ENCODE measurements around the gene HOXC5. TPM values are rescaled to one million over a fixed set of nuclear protein-coding genes. Genes with fewer than 3 reads are reported as not detected.

Gene HOXC5
- total and polyA plus RNA-seq, 5 experiments from 2014 or later: not detected

DNA sequence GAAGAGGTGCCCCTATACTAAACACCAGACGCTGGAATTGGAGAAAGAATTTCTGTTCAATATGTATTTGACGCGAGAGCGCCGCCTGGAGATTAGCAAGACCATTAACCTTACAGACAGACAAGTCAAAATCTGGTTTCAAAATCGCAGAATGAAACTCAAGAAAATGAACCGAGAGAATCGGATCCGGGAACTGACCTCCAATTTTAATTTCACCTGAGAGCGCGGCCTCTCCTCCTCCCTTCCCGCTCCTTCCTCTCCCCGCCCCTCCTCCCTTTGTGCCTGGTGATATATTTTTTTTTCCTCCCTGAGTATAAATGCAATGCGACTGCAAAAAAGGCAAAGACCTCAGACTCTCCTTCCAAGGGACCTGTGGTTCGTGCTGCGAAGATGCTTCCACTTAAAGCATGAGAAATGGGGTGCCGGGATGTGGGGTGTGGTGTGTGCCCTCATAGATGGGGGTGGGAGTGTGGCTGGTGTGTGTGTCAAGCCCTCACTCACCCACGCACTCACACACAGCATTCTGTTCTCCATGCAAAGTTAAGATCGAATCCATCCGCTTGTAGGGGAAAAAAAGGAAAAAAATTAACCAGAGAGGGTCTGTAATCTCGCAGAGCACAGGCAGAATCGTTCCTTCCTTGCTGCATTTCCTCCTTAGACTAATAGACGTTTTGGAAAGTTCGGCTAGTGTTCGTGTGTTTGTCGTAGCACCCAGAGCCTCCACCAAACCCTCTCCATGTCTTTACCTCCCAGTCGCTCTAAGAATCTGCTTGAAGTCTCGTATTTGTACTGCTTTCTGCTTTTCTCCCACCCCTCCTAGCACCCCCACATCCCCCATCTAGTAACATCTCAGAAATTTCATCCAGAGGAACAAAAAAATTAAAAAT lies 43.4 kb upstream of the HOXC5 start:
- Mint-ChIP-seq H3K4me3 (peak overlapping the region in 9 of 10 donors; percentile 25 to 80 (median 55)), H3K27me3 (peaks cover 78 to 99% (median 87%) of the 10 kb centered on the region in 5 donors), H3K4me1 (peaks cover 36 to 58% (median 41%) of the 10 kb centered on the region in 4 donors), H3K27ac (peak overlapping the region in 1 of 10 donors; percentile 68), H3K36me3 (peaks cover 0 to 13% (median 0%) of the 10 kb centered on the region in 3 donors), H3K9me3 (peaks cover 0 to 15% (median 0%) of the 10 kb centered on the region in 9 donors)
- ATAC-seq: peak in 1 of 2 donors; percentile 39
- POLR2A ChIA-PET: interaction anchor here (1.1 kb wide), 1 partner anchor 8 kb away, joined by 4 read pairs; no protein-coding TSS in a partner anchor
- DNase-seq: peak in 3 of 10 donors; percentile 43 to 62 (median 44)

DNA sequence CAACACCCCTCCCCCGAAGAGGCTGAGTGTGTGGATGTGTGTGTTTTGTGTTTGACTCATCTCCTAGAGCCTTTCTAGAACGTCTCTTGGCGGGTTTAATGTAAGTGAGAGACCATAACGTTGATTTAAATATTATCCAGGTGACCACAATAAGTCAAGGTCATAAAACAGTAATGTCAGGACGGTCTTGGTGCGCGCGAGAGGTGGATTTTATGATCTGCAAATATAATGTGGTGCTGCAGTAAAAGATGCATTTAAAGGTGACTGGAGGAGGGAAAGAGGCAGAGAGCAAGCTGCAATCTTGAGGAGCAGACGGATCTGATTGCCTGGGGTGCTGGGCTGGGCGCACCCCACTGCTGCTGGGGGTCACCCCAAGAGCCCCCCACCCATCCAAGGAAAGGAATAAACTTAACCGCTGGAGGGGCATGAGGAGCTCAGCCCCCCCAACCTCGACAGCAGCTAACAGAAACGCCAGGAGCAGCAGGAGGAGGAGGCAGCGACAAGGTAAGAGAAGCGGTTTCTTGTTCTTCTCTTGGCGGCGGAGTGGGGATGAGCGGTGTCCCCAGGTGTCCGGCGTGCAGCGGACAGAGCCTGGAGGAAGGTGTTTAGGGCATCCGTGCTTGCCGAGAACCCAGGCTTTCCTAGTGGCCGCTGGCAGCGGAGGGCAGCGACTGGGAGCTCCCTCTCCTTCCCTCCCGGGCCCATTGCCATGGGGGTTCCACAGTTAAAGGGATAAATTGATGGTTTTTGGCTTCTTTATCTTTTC lies 42.4 kb upstream of the HOXC5 start:
- POLR2A ChIA-PET: no interaction called here
- peak overlapping the region in 3 of 10 donors; percentile 7 to 26 (median 25) for H3K4me3 Mint-ChIP-seq
- H3K4me1 Mint-ChIP-seq: peaks cover 39 to 59% (median 42%) of the 10 kb centered on the region in 4 donors
- ATAC-seq (no peak), DNase-seq (no peak)
- H3K9me3 Mint-ChIP-seq: peaks cover 0 to 10% (median 0%) of the 10 kb centered on the region in 9 donors
- peaks cover 78 to 100% (median 87%) of the 10 kb centered on the region in 5 donors for H3K27me3 Mint-ChIP-seq
- H3K27ac Mint-ChIP-seq: no peak overlapping the region
- H3K36me3 Mint-ChIP-seq: peaks cover 0 to 11% (median 0%) of the 10 kb centered on the region in 3 donors

DNA sequence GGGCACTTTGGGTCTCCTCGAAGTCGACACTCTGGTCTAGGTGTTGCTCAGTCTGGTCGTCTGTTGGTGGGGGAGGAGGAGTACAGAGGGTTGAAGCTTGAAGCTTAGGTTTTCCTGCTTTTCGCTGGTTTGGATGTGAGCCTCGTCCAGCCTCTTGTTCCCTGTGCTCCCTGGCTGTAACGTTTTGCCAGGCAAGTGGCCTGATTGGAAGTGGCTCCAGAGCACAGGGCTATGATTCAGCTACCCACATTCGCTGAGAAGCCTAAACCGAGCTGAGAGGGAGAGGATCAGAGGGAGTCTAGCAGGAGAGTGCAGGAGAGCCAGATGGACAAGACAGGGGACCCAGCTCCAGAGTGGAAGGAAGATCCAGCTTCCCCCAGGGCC lies 41.8 kb upstream of the HOXC5 start:
- H3K27me3 Mint-ChIP-seq: peaks cover 77 to 100% (median 89%) of the 10 kb centered on the region in 5 donors
- H3K4me1 Mint-ChIP-seq: peaks cover 40 to 61% (median 44%) of the 10 kb centered on the region in 4 donors
- H3K27ac Mint-ChIP-seq: peak overlapping the region in 1 of 10 donors; percentile 24
- H3K4me3 Mint-ChIP-seq: peak overlapping the region in 2 of 10 donors; percentile 19 to 40
- peaks cover 0 to 9% (median 0%) of the 10 kb centered on the region in 9 donors for H3K9me3 Mint-ChIP-seq
- ATAC-seq: no peak
- H3K36me3 Mint-ChIP-seq: peaks cover 0 to 8% (median 0%) of the 10 kb centered on the region in 3 donors
- POLR2A ChIA-PET: no interaction called here
- no peak for DNase-seq

DNA sequence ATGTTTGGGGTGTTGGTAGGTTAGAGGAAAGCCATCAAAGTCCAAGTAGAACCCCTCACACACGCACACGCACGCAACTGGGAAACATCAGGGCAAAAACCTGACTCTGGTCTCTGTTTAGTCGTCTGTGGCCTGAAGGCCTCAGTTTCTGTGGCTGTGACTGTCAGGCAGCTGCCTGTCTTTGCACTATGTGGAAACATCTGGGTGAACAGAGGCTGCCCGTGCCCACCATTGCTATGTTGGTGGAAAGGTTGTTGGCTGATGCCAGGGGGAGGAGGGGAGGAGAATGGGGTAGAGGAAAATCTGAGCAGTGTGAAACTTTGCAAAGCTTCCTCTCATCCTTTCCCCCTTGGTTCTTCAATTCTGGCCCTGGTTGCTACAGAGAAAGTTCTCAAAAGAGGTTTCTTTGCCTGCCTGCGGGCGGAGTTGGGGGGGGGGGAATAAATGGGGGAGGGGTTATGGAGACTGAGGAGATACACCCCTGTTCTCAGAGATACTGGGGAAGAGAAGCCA lies 40.4 kb upstream of the HOXC5 start:
- POLR2A ChIA-PET: interaction anchor here (0.6 to 1.0 kb wide), 2 partner anchors 67 to 1761 kb away, joined by 4 to 7 read pairs; no protein-coding TSS in a partner anchor
- Mint-ChIP-seq H3K9me3 (peaks cover 0 to 9% (median 0%) of the 10 kb centered on the region in 9 donors), H3K36me3 (peaks cover 0 to 8% (median 0%) of the 10 kb centered on the region in 3 donors), H3K4me1 (peaks cover 35 to 74% (median 45%) of the 10 kb centered on the region in 4 donors), H3K4me3 (peak overlapping the region in 1 of 10 donors; percentile 72), H3K27ac (no peak overlapping the region), H3K27me3 (peaks cover 68 to 100% (median 86%) of the 10 kb centered on the region in 5 donors)
- ATAC-seq: no peak
- no peak for DNase-seq

DNA sequence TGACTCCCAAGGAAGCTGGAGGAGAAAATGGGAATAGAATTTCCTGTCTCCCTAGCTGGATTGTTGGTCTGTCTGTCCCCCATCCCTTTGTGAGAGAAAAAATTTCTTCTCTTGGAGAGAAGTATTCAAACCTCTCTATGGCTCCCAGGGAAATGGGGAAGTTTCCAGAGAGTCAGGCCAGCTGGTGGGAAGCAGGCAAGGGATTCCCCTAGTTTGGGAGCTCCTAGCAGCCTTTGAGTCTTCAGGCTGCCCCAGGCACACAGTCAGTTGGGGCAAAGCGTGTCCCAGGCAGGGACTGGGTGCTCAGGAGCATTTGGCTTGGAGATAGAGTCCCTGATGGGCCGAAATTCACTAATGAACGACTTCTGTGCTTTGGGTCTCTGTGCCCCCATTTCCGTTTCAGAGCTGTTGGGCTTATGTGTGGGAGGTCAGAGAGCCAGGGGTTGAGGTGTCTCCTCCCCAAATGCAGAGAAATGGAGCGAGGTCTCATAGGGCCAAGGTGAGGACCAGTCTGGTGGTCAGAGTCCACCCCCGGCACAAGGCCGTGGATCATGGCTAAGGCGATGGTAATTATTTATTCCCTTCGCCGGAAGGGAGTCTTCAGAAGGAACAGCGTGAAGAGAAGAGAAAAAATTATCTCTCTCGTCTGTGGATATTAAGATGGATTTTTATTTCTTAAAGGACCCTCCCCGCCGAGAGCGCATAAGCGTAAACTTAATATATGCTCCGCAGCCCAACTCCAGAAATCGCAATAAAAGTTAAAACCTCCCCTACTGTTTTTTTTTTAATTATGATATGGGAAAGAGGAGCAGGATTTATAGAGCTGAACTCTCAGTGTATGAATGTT lies 39.5 kb upstream of the HOXC5 start:
- Mint-ChIP-seq H3K4me1 (peaks cover 36 to 76% (median 49%) of the 10 kb centered on the region in 4 donors), H3K36me3 (peaks cover 0 to 13% (median 0%) of the 10 kb centered on the region in 3 donors)
- no peak for ATAC-seq

DNA sequence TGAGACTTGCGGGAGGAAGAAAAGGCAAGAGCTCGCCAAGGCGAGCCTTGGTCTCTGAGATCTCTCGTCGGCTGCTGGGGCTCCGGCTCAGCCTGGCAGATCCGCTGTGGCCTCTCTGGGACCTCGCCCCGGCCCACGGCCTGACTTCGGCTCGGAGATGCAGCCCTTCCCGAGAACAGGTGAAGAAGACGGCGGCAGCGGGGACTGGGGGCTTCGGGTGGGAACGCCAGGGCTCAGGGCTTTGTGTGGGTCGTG lies 38.9 kb upstream of the HOXC5 start:
- POLR2A ChIA-PET: no interaction called here
- Mint-ChIP-seq H3K4me1 (peaks cover 37 to 75% (median 50%) of the 10 kb centered on the region in 4 donors), H3K27ac (peak overlapping the region in 3 of 10 donors; percentile 60 to 91 (median 87)), H3K9me3 (peaks cover 0 to 5% (median 0%) of the 10 kb centered on the region in 9 donors), H3K4me3 (peak overlapping the region; percentile 33 to 84 (median 63)), H3K27me3 (peaks cover 66 to 100% (median 87%) of the 10 kb centered on the region in 5 donors), H3K36me3 (peaks cover 0 to 13% (median 4%) of the 10 kb centered on the region in 3 donors)
- ATAC-seq: no peak
- no peak for DNase-seq

More for the DNA sequence above, 39.5 kb upstream of the HOXC5 start:
- peaks cover 65 to 100% (median 86%) of the 10 kb centered on the region in 5 donors for H3K27me3 Mint-ChIP-seq
- H3K4me3 Mint-ChIP-seq: peak overlapping the region in 9 of 10 donors; percentile 33 to 84 (median 64)
- DNase-seq: no peak
- POLR2A ChIA-PET: no interaction called here
- peak overlapping the region in 3 of 10 donors; percentile 47 to 87 (median 60) for H3K27ac Mint-ChIP-seq
- peaks cover 0 to 5% (median 0%) of the 10 kb centered on the region in 9 donors for H3K9me3 Mint-ChIP-seq

DNA sequence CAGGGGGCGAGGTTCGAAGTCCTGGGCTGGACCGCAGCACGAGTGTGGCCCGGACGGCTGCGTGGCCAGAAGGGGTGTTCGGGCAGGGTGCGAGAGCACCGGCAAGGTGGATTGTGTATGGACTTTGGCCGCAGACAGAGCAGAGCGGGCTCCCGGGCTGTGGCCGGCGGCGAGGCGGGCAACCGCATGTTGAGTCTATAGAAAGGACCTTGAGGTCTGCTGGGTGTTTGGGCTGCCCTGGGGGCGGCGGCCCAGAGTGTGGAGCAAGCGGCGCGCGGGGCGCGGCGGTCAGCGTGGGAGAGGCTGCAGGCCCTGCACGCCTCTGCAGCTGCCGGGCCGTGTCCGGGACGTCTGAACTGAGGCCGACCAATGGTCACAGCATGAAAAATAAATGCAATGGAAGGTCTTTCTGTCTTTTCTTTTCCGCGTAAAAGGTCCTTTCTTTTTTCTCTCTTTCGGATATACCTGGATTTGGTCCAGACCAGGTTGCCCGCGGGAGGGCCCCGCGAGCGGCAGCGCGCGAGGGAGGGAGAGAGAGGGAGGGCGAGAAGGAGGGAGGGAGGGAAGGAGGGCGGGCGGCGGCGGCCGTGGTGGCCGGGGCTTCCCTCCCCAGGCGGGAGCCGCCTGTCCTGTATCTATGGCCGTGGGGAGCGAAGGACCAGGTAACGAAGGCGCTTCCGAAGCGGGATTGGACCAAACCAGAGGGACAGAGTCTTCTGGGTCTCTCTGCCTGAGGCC lies 38.4 kb upstream of the HOXC5 start:
- DNase-seq (no peak), ATAC-seq (no peak)
- Mint-ChIP-seq H3K27me3 (peaks cover 64 to 100% (median 85%) of the 10 kb centered on the region in 5 donors), H3K9me3 (peaks cover 0 to 5% (median 0%) of the 10 kb centered on the region in 9 donors), H3K27ac (peak overlapping the region in 2 of 10 donors; percentile 87 to 91), H3K4me3 (peak overlapping the region; percentile 73 to 93 (median 80)), H3K36me3 (peaks cover 0 to 13% (median 4%) of the 10 kb centered on the region in 3 donors), H3K4me1 (peaks cover 33 to 72% (median 46%) of the 10 kb centered on the region in 4 donors)
- POLR2A ChIA-PET: interaction anchor here (1.7 kb wide), 1 partner anchor 12 kb away, joined by 5 read pairs; no protein-coding TSS in a partner anchor

DNA sequence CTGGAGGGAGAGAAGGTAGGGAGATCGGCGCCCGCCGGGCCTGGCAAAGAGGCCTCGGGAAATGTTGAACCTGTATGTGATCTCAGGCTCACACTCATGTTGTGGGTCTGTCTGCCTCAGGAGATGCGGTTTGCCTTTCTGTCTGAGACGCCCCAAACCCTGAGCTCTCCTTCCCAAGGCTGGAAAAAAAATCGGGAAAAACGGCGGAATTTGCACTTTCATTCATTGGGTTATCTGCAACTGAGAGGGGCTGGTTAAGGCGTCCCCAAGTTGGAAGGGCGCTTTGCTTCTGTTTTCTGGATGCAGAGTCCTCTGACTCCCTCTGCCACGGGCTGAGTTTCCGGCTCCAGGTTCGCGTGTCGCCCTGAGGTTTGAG lies 37.9 kb upstream of the HOXC5 start:
- DNase-seq (no peak), ATAC-seq (peak; percentile 24)
- peaks cover 0 to 5% (median 0%) of the 10 kb centered on the region in 9 donors for H3K9me3 Mint-ChIP-seq
- H3K27me3 Mint-ChIP-seq: peaks cover 59 to 100% (median 82%) of the 10 kb centered on the region in 5 donors
- peak overlapping the region; percentile 67 to 93 (median 80) for H3K4me3 Mint-ChIP-seq
- peaks cover 0 to 13% (median 4%) of the 10 kb centered on the region in 3 donors for H3K36me3 Mint-ChIP-seq
- peak overlapping the region in 1 of 10 donors; percentile 44 for H3K27ac Mint-ChIP-seq
- POLR2A ChIA-PET: interaction anchor here (1.7 kb wide), 1 partner anchor 12 kb away, joined by 5 read pairs; no protein-coding TSS in a partner anchor
- H3K4me1 Mint-ChIP-seq: peaks cover 30 to 72% (median 45%) of the 10 kb centered on the region in 4 donors

DNA sequence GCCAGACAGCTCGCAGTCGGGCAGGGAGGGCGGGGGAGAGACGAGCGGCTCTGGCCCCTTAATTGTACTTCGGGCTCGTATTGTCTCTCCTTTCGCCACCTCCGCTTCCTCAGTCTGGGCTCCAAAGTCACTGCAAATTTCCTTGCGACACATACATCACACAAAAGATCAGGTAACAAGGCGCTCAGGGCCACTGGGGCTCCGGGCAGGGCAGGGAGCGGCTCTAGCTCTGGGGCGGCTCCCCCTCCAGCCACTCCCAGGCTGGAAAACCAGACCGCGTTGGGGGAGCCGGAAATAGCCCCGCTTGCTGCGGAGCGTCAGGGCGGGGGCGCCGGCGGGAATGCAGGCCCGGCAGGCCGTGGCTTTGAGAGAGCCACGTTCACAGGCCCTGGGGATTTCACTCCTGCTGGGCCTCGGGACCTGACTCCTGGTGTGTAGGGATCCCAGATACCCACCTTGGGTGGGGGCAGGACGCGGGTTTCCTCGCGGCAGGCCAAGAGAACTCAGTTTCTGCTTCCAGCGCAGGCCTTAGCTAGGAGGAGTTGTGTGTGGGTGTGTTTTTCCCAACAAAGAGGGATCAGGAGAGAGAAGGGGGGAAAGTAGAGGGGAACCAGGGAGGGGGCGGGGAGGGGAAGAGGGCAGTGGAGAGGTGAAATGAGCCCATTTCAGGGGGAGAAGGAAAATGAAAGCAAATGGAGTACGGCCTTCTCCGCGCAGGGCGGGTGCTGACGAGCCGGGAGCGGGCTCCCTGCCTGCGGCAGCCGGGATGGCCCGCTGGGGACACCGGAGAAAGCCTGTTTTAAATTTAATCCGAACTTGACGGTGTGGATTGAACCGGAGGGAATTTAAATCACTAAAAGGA lies 37.2 kb upstream of the HOXC5 start:
- Mint-ChIP-seq H3K4me1 (peaks cover 24 to 72% (median 44%) of the 10 kb centered on the region in 4 donors), H3K4me3 (peak overlapping the region; percentile 73 to 93 (median 82)), H3K36me3 (peaks cover 0 to 13% (median 4%) of the 10 kb centered on the region in 3 donors), H3K9me3 (peaks cover 0 to 5% (median 0%) of the 10 kb centered on the region in 9 donors), H3K27me3 (peaks cover 54 to 100% (median 79%) of the 10 kb centered on the region in 5 donors), H3K27ac (peak overlapping the region in 1 of 10 donors; percentile 44)
- ATAC-seq (peak; percentile 32 to 41), DNase-seq (no peak)
- POLR2A ChIA-PET: interaction anchor here (0.9 to 1.7 kb wide), 2 partner anchors 11 to 14 kb away, joined by 4 to 5 read pairs; no protein-coding TSS in a partner anchor

All from naive thymus-derived CD8-positive, alpha-beta T cell (primary cell).